GM21619 (cell line): Measurements from ENCODE around the gene PCIF1.
A peak's percentile ranks its signal among the peaks of the same experiment; 100 is the strongest.

Experiments used
- ATAC-seq: cut with Tn5 transposase; IDR thresholded peaks from one replicate; pipeline ENCODE4 v1.9.1; 2021; ENCODE audit not compliant: unreplicated experiment

PCIF1 gene

GRCh38 chr20:45964006-45964400 is 29.5 kb downstream of the PCIF1 start:
- ATAC-seq = no peak

DNA sequence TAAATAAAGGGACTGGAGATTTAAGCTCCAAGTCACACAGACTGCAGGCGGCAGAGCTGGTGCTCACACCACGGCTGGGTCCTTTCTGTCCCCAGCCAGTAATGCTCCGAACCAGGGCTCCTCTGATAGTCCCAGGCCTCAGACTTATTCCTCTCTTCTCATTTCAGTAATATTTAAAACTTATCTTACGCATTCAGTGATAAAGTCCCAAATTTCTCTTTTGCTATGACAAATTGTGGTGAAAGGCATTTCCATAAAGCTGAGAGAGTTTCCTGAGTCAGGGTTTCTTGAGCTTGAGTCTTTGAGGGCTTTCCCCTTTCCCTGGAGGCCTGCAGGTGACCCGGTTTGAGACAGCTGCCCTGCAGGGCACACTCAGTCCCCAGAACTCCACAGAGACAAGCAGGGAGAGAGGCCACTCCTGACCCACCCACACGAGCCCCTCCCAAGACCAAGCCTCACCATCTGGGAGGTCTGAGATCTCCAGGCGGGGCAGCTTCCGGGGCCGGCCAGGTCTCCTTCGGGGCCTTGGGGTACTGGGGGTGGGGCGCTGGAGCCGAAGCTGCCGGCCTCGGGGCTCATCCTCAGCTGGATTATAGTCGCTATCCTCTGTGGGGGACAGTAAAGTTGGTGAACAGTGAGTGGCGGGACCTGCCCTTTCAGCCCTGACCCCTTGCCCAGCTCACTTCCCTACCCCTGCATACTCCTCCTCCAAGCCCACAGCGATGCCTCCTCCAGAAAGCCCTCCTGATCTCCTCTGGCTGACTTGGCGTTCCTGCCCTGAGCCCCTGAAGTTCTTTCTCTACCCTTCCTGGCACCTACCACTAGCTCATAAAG is 30.9 kb downstream of the PCIF1 start:
- ATAC-seq = peak; percentile 41

DNA sequence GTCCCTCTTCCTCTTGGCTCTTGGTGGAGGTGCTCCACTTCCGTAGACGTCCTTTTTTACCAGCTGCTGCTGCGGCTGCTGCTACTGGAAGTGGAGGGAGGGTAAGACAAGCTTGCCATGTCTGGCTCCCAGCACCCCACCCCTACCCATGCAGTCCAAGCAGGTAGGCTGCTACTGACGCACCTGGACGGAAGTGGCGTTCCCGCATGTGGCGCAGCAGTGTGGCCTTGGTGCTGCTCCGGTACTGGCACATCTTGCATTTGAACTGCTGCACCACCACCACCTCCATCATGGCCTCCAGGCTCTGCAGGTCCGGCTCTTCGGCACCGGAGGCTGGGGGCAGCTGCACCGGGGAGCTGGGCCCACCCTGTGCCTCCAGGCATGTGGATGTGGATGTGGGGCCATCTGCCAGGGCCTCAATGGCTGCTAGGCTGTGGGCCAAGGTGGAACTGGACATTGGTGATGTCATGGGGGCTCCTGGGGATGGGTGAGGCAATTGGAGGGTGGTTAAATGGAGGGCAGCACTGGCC is 33.1 kb downstream of the PCIF1 start:
- no peak for ATAC-seq

GRCh38 chr20:45968081-45968671 is 33.7 kb downstream of the PCIF1 start:
- ATAC-seq = no peak

DNA sequence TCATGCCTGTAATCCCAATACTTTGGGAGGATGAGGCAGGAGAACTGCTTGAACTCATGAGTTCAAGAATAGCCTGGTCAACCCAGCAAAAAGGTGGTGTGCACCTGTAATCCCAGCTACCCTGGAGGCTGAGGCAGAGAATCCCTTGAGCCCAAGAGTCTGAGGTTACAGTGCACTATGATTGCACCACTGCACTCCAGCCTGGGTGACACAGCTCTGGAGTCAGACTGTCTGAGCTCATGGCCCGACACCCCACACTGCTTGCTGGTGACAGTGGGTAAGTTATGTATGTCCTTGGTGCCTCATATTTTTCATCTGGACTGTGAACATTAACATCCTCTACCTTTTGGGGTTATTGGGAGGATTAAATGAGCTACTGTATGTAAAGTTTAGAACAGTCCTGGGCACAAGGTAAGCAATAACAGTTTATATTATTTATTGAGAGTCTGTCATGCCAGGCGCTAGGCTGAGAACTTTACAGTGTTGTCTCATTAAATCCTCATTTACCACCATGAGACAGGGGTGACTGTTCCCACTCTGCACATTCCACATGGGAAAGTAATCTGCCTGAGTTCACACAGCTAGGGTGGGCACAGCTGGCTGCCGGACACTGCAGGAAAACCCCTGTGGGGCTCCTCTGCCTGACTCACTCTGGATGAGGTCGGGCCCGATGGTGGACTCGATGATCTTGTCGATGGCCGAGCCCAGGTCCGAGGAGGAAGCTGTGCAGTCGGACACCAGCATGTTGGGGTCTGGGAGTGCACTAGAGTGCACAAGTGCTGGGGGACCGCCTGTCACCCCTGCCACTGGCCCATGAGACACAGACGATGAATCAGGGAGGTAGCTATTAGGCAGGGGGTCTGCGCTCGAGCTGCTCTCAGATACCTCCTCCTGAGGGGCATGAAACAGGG is 34.6 kb downstream of the PCIF1 start:
- no peak for ATAC-seq

DNA sequence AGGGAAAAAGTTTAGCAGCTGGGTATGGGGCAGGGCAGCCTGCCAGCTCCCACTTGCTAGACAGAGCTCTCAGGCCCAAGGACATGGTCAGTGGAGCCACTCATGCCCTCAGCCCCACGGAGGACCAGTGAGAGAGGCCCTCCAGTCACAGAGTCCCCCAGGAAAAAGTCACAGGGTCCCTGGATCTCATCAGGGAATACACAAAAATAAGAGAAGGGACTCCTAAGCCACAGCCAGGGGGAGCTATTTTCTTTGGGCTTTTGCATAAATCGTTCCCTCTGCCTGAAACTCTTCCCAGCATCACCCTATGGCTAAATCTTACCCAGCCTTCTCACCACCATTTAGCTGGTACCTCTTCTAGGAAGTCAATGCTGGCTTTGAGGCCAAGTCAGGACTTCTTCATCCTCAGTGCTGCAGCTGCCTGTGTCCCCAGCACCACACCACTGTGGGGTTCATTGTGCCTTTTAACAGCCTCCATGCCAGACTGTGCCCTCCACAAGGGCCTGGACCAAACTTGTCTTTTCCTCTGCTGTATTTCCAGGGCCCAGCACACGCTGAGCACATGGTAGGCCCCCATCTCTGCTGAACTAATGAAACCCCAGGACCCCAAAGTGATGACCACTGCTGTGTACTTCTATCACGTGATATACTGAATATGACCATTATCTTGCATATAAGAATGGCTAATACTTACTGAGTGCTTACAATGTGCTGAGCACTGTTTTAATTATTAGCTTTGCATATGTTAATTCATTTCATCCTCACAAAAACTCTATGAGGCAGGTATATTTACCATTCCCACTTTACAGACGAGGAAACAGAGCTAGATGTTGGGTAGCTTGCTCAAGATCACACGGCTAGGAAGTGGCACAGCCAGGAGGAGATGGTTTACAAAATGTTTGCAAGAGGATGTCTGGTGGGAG is 35.5 kb downstream of the PCIF1 start:
- ATAC-seq = no peak

GRCh38 chr20:45970646-45971424 is 36.4 kb downstream of the PCIF1 start:
- no peak for ATAC-seq

DNA sequence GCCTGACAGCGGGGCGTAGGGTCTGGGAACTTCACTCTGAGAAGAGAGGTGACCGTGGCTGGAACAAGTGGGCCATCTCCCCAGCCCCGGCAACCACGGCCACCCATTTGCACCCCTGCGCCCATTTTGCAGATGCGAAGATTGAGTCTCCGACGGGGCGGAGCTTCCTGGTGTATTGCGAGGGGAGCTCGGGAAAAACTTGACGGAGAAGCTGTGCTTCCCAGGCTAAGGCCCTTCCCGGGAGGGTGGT is 36.9 kb downstream of the PCIF1 start:
- peak; percentile 23 for ATAC-seq

DNA sequence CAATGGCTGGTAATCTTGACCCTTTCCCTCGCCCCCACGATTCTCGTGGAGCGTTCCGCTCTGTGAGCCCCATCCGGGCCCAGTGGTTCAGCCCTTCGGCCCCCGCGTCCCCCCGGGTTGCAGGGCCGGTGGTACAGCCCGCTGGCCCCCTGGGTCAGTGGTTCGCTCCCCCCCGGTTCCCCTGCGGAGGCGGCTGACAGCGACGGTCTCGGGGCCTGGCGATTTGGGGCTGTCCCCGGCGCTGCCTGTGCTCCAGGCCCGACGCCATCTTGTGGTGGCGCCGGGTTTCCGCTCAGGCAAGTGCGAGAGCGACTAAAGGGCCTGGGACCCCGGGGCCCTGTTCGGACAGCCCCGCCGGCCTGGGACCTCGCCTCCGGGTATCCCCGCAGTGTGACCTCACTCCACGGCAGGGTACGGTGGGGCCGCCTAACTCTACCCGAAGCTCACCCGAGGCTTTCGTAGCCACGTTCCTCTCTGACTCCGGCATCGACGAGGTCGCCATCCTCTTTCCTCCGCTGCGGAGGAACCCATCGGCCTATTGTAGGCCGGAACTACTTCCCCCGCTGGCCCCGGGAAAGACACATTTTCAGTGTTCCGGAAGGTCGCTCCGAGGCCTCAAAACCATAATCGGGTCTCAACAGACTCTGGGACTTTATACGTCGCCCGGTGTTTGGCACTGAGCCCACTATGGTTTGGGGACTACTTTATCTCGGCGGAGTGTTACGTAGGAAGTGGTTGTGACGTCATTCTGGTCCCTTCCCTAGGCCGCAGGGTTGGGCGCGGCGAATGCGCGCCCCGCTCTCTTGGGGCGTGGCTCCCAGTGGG is 37.4 kb downstream of the PCIF1 start, which contains the start of gene ZNF335:
ZNF335 (minus strand) TSS at position 529 of the 825 bp plus-strand sequence. CDS start 793 bp downstream, outside the sequence.
- peak; percentile 66 for ATAC-seq

GRCh38 chr20:45972500-45973183 is 38.2 kb downstream of the PCIF1 start:
- ATAC-seq = no peak

DNA sequence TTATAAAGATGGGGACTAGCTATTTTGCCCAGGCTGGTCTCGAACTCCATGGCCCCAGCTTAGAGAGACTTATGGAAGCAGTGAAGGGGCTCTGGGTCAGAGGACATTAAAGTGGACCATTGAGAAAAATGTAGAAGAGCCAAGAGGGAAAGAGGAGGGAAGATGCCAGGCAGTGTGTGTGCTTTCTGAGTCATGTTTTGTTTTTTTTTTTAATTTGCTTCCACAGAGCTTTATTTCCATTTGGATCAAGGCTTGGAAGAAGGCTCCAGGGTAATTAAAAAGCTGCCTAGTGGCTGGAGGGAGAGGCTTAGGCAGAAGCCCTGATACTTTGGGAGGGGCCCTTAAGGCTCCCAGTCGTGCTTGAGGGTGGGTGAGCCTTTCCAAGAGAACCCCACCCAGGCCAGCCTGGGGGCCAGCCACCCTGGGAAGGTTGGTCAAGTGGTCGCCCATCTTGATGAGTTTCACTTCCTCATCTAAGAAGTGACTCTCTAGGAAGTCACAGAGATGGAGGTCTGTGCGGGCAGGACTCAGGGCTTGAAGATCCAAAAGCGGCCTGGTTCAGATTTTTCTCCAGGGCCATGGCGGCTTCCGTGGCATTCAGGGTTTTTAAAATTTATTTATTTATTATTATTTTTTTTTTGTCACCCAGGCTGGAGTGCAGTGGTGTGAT is 40.5 kb downstream of the PCIF1 start:
- no peak for ATAC-seq

DNA sequence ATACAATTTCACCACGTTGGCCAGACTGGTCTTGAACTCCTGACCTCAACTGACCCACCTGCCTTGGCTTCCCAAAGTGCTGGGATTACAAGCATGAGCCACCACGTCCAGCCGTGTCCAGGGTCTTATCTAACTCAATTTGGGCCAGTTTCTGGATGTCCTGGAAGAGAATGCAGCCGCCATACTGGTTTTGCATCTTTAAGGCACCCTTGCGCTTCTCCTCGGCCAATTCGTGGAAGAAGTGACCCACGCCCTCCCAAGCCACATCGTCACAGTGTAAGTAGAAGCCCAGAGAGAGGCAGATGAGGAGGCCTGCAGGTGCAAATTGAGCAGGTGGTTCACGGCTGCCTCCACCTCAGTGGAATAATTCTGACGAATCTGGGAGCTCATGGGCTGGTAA is 41.2 kb downstream of the PCIF1 start:
- no peak for ATAC-seq

DNA sequence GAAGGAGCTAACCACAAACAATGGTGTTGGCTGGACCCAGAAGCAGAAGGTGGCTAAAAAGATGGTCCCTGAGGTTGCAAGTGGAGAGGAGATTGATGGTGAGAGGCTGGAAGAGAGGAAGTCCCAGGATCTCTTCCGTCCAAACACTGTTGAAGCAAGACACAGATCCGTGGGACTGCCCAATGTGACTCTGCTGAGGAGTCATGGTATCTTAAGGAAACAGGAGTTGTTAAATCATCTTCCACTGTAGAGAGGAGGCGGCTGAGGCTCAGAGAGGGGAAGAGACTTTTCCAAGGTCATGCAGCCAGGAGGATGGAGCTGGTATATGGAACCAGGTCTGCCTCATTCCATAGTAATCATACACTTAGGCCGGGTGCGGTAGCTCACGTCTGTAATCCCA is 41.6 kb downstream of the PCIF1 start:
- ATAC-seq = no peak

DNA sequence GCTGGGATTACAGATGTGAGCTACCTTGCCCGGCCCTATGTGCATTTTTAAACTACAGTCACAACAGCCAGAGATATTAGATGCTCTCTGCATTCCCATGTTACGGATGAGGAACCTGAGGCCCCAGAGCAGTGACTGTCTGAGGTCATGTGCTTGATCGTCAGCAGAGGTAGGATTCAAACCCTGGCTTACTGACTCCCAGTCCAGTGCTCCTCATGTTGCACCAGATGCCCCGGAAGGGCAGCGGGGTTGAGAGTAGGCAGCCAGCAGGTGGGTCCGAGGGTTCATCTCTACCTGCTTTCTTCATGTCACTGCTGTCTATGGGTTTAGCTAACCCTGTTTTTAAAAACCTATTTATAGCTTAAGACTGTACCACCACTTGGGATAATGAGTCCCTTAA is 46.8 kb downstream of the PCIF1 start:
- no peak for ATAC-seq

DNA sequence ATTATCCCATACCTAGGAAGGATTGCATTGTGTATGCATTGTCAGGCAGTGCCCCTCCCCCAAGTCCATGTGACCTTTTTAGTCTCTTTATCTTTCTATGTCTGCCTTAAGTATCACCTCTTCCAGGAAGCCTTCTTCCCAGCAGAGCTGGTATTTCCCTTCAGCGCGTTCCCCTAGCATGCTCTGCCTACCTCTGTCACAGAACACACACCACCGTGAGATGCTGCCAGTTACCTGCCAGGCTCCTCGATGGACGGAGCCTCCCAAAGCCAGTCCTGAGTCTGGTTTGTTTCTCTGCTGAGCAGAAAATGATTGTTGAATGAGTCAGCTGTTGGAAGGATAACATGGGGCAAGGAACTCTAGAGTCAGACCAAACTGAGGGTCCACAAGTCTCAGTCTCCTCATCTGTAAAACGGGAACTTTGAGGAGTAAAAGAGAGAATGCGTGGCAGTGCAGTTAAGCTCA is 48.8 kb downstream of the PCIF1 start:
- ATAC-seq = no peak

GRCh38 chr20:45985573-45985972 is 51.1 kb downstream of the PCIF1 start:
- ATAC-seq = no peak

DNA sequence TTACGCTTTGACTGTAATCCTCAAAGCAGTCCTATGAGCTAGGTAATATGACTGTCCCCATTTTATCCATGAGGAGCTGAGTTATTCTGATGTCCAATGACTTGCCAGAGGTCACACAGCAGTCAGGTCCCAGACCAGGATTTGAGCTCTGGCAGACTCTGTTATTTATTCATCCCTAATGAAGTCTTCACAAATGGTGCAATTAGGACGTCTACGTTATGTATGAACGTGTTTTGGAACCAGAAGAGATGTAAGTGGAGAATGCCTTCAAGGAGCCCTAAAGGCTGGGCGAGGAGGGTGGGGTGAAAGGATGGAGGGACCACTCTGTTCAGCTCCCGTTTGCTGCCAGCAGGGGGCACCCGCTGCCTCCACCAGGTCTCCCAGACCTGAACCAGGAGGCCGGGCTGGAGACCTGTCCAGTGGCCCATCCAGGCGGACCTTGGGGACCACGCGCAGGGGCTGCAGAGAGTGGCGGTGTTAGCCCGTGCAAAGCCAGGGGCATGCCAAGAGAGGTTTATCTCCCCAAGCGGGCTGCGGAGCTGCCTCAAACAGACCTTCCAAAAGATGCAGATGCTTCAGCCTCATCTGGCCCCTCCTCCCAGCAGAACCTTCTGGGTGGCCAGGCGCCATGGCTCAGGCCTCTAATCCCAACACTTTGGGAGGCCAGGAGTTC is 52.8 kb downstream of the PCIF1 start:
- ATAC-seq = peak; percentile 62
